ENCODE data around the gene SGMS2.

GRCh38 chr4:107917500-107917899 is 92.8 kb downstream of the SGMS2 start:
- TF ChIP-seq POLR2A (IDR thresholded peaks at IDR 0.05; ENCODE audit: low read depth, low read length) (no peak), POLR2AphosphoS5 (IDR thresholded peaks at IDR 0.05; ENCODE audit: low read depth, low read length) (no peak), TAF1 (IDR thresholded peaks at IDR 0.05; ENCODE audit: borderline replicate concordance, low read depth, low read length) (no peak)

Data from GM12892 (cell line).